ENCODE results near the gene TDP2. TPM values are rescaled to one million over a fixed set of nuclear protein-coding genes. Genes with fewer than 3 reads are reported as not detected.

TDP2 gene
- total and polyA plus RNA-seq, 8 donors, result 14.7 to 41.9 (median 18.8) TPM

GRCh38 chr6:24640166-24640565 lies 26.5 kb downstream of the TDP2 start:
- DNase-seq (no peak), ATAC-seq (no peak), FAIRE-seq (no peak)
- intact Hi-C loops (cut with DNase I), result no loop called here
- 95 to 100% methylated on average over 1 of the region's 1 CpG for WGBS, 2 donors
- H3K27ac ChIP-seq, result no peak overlapping the region
- no peaks in the 10 kb centered on the region for H3K4me1 ChIP-seq
- H3K27me3 ChIP-seq, result no peaks in the 10 kb centered on the region
- no peak overlapping the region for H3K4me3 ChIP-seq
- H3K9me3 ChIP-seq, result no peaks in the 10 kb centered on the region
- TF ChIP-seq CTCF (IDR thresholded peaks at IDR 0.05), result no peak
- no peaks in the 10 kb centered on the region for H3K36me3 ChIP-seq

- no peak overlapping the region for H3K4me3 ChIP-seq
- no peaks in the 10 kb centered on the region for H3K36me3 ChIP-seq
- intact Hi-C loops (cut with DNase I), result no loop called here
- no peaks in the 10 kb centered on the region for H3K4me1 ChIP-seq
- no peaks in the 10 kb centered on the region for H3K27me3 ChIP-seq
- no peak for ATAC-seq
- H3K9me3 ChIP-seq, result no peaks in the 10 kb centered on the region
- DNase-seq, result no peak
- TF ChIP-seq CTCF (IDR thresholded peaks at IDR 0.05), result no peak
- no peak overlapping the region for H3K27ac ChIP-seq
- no peak for FAIRE-seq
These were observed 30.0 kb downstream of the TDP2 start for GRCh38 chr6:24636681-24637080.

GRCh38 chr6:24632573-24632972 lies 34.1 kb downstream of the TDP2 start:
- Histone ChIP-seq H3K9me3 (no peaks in the 10 kb centered on the region), H3K36me3 (no peaks in the 10 kb centered on the region), H3K27ac (no peak overlapping the region), H3K4me1 (no peaks in the 10 kb centered on the region), H3K4me3 (no peak overlapping the region), H3K27me3 (no peaks in the 10 kb centered on the region)
- ATAC-seq, result no peak
- no peak for DNase-seq
- no peak for FAIRE-seq
- intact Hi-C loops (cut with DNase I), result no loop called here
- TF ChIP-seq CTCF (IDR thresholded peaks at IDR 0.05), result no peak
- WGBS, 2 donors, result 28 to 36% methylated on average over 1 of the region's 1 CpG

GRCh38 chr6:24631671-24632070 lies 35.0 kb downstream of the TDP2 start:
- no peaks in the 10 kb centered on the region for H3K9me3 ChIP-seq
- intact Hi-C loops (cut with DNase I), result no loop called here
- TF ChIP-seq CTCF (IDR thresholded peaks at IDR 0.05), result no peak
- no peak for ATAC-seq
- 50 to 65% methylated on average over 5 of the region's 5 CpGs for WGBS, 2 donors
- H3K27ac ChIP-seq, result no peak overlapping the region
- no peak for DNase-seq
- no peak overlapping the region for H3K4me3 ChIP-seq
- H3K36me3 ChIP-seq, result no peaks in the 10 kb centered on the region
- no peaks in the 10 kb centered on the region for H3K27me3 ChIP-seq
- no peak for FAIRE-seq
- no peaks in the 10 kb centered on the region for H3K4me1 ChIP-seq

- DNase-seq, result no peak
- H3K36me3 ChIP-seq, result no peaks in the 10 kb centered on the region
- intact Hi-C loops (cut with DNase I), result no loop called here
- H3K27me3 ChIP-seq, result no peaks in the 10 kb centered on the region
- H3K4me3 ChIP-seq, result no peak overlapping the region
- H3K4me1 ChIP-seq, result no peaks in the 10 kb centered on the region
- FAIRE-seq, result no peak
- no peak for ATAC-seq
- 88 to 89% methylated on average over 5 of the region's 5 CpGs for WGBS, 2 donors
- no peak overlapping the region for H3K27ac ChIP-seq
- H3K9me3 ChIP-seq, result no peaks in the 10 kb centered on the region
- TF ChIP-seq CTCF (IDR thresholded peaks at IDR 0.05), result no peak
These were observed 35.7 kb downstream of the TDP2 start for GRCh38 chr6:24630856-24631505.

Measured in pancreas (tissue), 10 donors.